ENCODE measurements around the gene CCNT2. TPM values are rescaled to one million over a fixed set of nuclear protein-coding genes. Genes with fewer than 3 reads are reported as not detected.

Gene CCNT2
- total RNA-seq, 2 experiments from 2014 or later, result 32.8 to 45.1 TPM

GRCh38 chr2:134917888-134918525, 615 bp upstream of the CCNT2 start:
- Histone ChIP-seq H3K79me2 (ENCODE audit: insufficient read depth, low read depth, low read length) (peaks cover 50% of the 10 kb centered on the region), H3K4me3 (ENCODE audit: low read depth, low read length, poor library complexity, severe bottlenecking) (peak overlapping the region; percentile 93), H3K27ac (ENCODE audit: low read depth, low read length, poor library complexity, severe bottlenecking) (peak overlapping the region; percentile 90), H3K4me1 (ENCODE audit: insufficient read depth, low read length, poor library complexity, severe bottlenecking) (peaks cover 23% of the 10 kb centered on the region), H3K36me3 (ENCODE audit: insufficient read depth, low read length) (peaks cover 38% of the 10 kb centered on the region), H3K9me2 (ENCODE audit: insufficient read depth, low read length) (no peaks in the 10 kb centered on the region), H3K4me2 (ENCODE audit: low read length) (peak overlapping the region; percentile 81), H3K9me3 (ENCODE audit: low read length) (0 out of 2 replicates have a peak, but pooled peaks cover 6% of the 10 kb centered on the region), H4K20me1 (ENCODE audit: insufficient read depth, low read length) (peaks cover 28% of the 10 kb centered on the region), H2AFZ (ENCODE audit: low read length) (peak overlapping the region; percentile 75)
- peak; percentile 92 for DNase-seq (ENCODE audit: low spot score)
- BruUV-seq (replicated peaks), result TSS peak; percentile 91
- ChIA-PET CTCF (ENCODE audit: unreplicated experiment) (interaction anchor here (0.5 kb wide), 1 partner anchor 458 kb away, joined by 3 read pairs; no protein-coding TSS in a partner anchor), POLR2A (interaction anchor here (1.2 to 1.7 kb wide), 3 partner anchors 12 to 179 kb away, joined by 3 to 8 read pairs (median 5); no protein-coding TSS in a partner anchor)
- no peak for TF ChIP-seq EZH2phosphoT487 (IDR thresholded peaks at IDR 0.05; ENCODE audit: borderline replicate concordance, low read depth, low read length)
- TF ChIP-seq CTCF (conservative IDR thresholded peaks at IDR 0.05; ENCODE audit: low read length), result 0 out of 2 replicates have a peak, but pooled peaks have one; percentile 8
- intact Hi-C loops (cut with micrococcal nuclease; ENCODE audit: unreplicated experiment), result loop anchor here (1.0 to 5.0 kb wide), 4 partner anchors 178 to 823 kb away; partner anchors contain the start of genes R3HDM1, UBXN4 and ZRANB3

GRCh38 chr2:134919341-134920210, 954 bp downstream of the CCNT2 start:
- H2AFZ ChIP-seq (ENCODE audit: low read length), result peak overlapping the region; percentile 71; the same call in 1 of the 2 replicates
- no peaks in the 10 kb centered on the region for H3K9me3 ChIP-seq (ENCODE audit: low read length)
- peak; percentile 40 for DNase-seq (ENCODE audit: low spot score)
- peaks cover 66% of the 10 kb centered on the region for H3K79me2 ChIP-seq (ENCODE audit: insufficient read depth, low read depth, low read length)
- H3K4me1 ChIP-seq (ENCODE audit: insufficient read depth, low read length, poor library complexity, severe bottlenecking), result peaks cover 23% of the 10 kb centered on the region
- H3K4me2 ChIP-seq (ENCODE audit: low read length), result peak overlapping the region; percentile 86
- ChIA-PET POLR2A (interaction anchor here (0.8 to 1.7 kb wide), 2 partner anchors 11 to 18 kb away, joined by 3 to 8 read pairs; no protein-coding TSS in a partner anchor), CTCF (ENCODE audit: unreplicated experiment) (no interaction called here)
- no TSS peak for BruUV-seq (replicated peaks)
- intact Hi-C loops (cut with micrococcal nuclease; ENCODE audit: unreplicated experiment), result loop anchor here (2.0 to 5.0 kb wide), 2 partner anchors 611 to 802 kb away; partner anchors contain the start of genes R3HDM1 and ZRANB3
- H3K36me3 ChIP-seq (ENCODE audit: insufficient read depth, low read length), result peaks cover 52% of the 10 kb centered on the region
- no peaks in the 10 kb centered on the region for H3K9me2 ChIP-seq (ENCODE audit: insufficient read depth, low read length)
- TF ChIP-seq EZH2phosphoT487 (IDR thresholded peaks at IDR 0.05; ENCODE audit: borderline replicate concordance, low read depth, low read length), result no peak
- peak overlapping the region; percentile 93 for H3K4me3 ChIP-seq (ENCODE audit: low read depth, low read length, poor library complexity, severe bottlenecking)
- peak overlapping the region; percentile 90 for H3K27ac ChIP-seq (ENCODE audit: low read depth, low read length, poor library complexity, severe bottlenecking)
- H4K20me1 ChIP-seq (ENCODE audit: insufficient read depth, low read length), result peaks cover 36% of the 10 kb centered on the region

- Histone ChIP-seq H3K27ac (ENCODE audit: low read depth, low read length, poor library complexity, severe bottlenecking) (no peak overlapping the region), H3K79me2 (ENCODE audit: insufficient read depth, low read depth, low read length) (peaks cover 100% of the 10 kb centered on the region), H2AFZ (ENCODE audit: low read length) (no peak overlapping the region), H3K4me3 (ENCODE audit: low read depth, low read length, poor library complexity, severe bottlenecking) (no peak overlapping the region), H3K9me2 (ENCODE audit: insufficient read depth, low read length) (no peaks in the 10 kb centered on the region), H3K4me2 (ENCODE audit: low read length) (no peak overlapping the region), H4K20me1 (ENCODE audit: insufficient read depth, low read length) (peaks cover 52% of the 10 kb centered on the region), H3K9me3 (ENCODE audit: low read length) (no peaks in the 10 kb centered on the region), H3K36me3 (ENCODE audit: insufficient read depth, low read length) (peaks cover 95% of the 10 kb centered on the region), H3K4me1 (ENCODE audit: insufficient read depth, low read length, poor library complexity, severe bottlenecking) (peaks cover 10% of the 10 kb centered on the region)
- no peak for TF ChIP-seq EZH2phosphoT487 (IDR thresholded peaks at IDR 0.05; ENCODE audit: borderline replicate concordance, low read depth, low read length)
- TF ChIP-seq CTCF (conservative IDR thresholded peaks at IDR 0.05; ENCODE audit: low read length), result no peak
- intact Hi-C loops (cut with micrococcal nuclease; ENCODE audit: unreplicated experiment), result no loop called here
- ChIA-PET CTCF (ENCODE audit: unreplicated experiment) (no interaction called here), POLR2A (no interaction called here)
- no peak for DNase-seq (ENCODE audit: low spot score)
- BruUV-seq (replicated peaks), result no TSS peak
These were observed 6.3 kb downstream of the CCNT2 start for GRCh38 chr2:134924912-134925311.

Measured in OCI-LY7 (cell line).